Nephron (organoid): ENCODE measurements around the gene NFAM1.

Source experiments
- H3K27ac Mint-ChIP-seq, 3 experiments: 2 replicates each; pipeline ENCODE4 v1.8.0; 2020; ENCODE audit warnings: mixed read lengths in 3 of 3, mild to moderate bottlenecking in 2 of 3, moderate library complexity in 1 of 3
- H3K27me3 Mint-ChIP-seq: 2 replicates; pipeline ENCODE4 v1.8.0; 2021; ENCODE audit warnings: low read depth, mild to moderate bottlenecking, moderate library complexity, mixed read lengths
- H3K36me3 Mint-ChIP-seq: 2 replicates; pipeline ENCODE4 v1.8.0; 2020; ENCODE audit warnings: low read depth, mixed read lengths
- H3K4me1 Mint-ChIP-seq: 2 replicates; pipeline ENCODE4 v1.8.0; 2020; ENCODE audit warnings: mixed read lengths
- H3K4me3 Mint-ChIP-seq, 3 experiments: 2 replicates each; pipeline ENCODE4 v1.8.0; 2020; ENCODE audit warnings: mild to moderate bottlenecking in 3 of 3, mixed read lengths in 3 of 3, moderate library complexity in 2 of 3
- H3K9me3 Mint-ChIP-seq: 2 replicates; pipeline ENCODE4 v1.8.0; 2020; ENCODE audit warnings: mixed read lengths
- TF ChIP-seq, protein P1 (sequence below), 3 experiments: fragments of 200-600 bp; sonication (generic); IDR thresholded peaks; one replicate each; pipeline ENCODE4 v1.5.0; 2021; ENCODE audit warnings: antibody characterized with exemption in 3 of 3; ENCODE audit not compliant: unreplicated experiment in 3 of 3

NFAM1 gene

GRCh38 chr22:42428025-42428424 is 4.2 kb downstream of the NFAM1 start:
- Mint-ChIP-seq H3K27me3 (peaks cover 39% of the 10 kb centered on the region), H3K36me3 (no peaks in the 10 kb centered on the region), H3K9me3 (no peaks in the 10 kb centered on the region), H3K4me1 (peaks cover 41% of the 10 kb centered on the region), H3K27ac (peak overlapping the region in 2 of 3 experiments; percentile 5 to 21), H3K4me3 (no peak overlapping the region)
- TF ChIP-seq, protein P1, sequence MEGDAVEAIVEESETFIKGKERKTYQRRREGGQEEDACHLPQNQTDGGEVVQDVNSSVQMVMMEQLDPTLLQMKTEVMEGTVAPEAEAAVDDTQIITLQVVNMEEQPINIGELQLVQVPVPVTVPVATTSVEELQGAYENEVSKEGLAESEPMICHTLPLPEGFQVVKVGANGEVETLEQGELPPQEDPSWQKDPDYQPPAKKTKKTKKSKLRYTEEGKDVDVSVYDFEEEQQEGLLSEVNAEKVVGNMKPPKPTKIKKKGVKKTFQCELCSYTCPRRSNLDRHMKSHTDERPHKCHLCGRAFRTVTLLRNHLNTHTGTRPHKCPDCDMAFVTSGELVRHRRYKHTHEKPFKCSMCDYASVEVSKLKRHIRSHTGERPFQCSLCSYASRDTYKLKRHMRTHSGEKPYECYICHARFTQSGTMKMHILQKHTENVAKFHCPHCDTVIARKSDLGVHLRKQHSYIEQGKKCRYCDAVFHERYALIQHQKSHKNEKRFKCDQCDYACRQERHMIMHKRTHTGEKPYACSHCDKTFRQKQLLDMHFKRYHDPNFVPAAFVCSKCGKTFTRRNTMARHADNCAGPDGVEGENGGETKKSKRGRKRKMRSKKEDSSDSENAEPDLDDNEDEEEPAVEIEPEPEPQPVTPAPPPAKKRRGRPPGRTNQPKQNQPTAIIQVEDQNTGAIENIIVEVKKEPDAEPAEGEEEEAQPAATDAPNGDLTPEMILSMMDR (IDR thresholded peaks at IDR 0.05; ENCODE audit: unreplicated experiment in 3 of 3) = no peak

DNA sequence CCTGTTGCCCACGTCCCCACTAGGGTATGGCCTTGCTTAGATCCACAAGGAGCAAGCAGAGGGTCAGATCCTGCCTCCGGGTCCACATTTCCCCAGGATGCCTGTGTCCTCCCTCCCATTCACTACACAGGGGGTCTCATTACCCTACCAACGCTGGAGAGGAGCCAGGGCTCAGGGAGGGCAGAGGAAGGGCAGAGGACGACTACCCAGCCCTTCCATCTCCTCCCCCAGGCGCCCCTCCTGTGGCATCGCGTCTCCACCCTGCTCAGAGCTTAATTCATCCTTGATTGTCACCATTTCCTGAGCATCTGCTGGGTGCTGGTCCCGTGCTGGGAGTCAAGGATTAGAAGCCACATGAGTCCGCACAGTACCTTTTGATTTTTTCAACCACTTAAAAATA is 5.0 kb downstream of the NFAM1 start:
- no peak overlapping the region for H3K4me3 Mint-ChIP-seq
- no peaks in the 10 kb centered on the region for H3K9me3 Mint-ChIP-seq
- H3K4me1 Mint-ChIP-seq = peaks cover 33% of the 10 kb centered on the region
- H3K27me3 Mint-ChIP-seq = peaks cover 31% of the 10 kb centered on the region
- H3K36me3 Mint-ChIP-seq = no peaks in the 10 kb centered on the region
- TF ChIP-seq, protein P1 (IDR thresholded peaks at IDR 0.05; ENCODE audit: unreplicated experiment in 3 of 3) = no peak
- H3K27ac Mint-ChIP-seq = peak overlapping the region in 2 of 3 experiments; percentile 5 to 21

- H3K9me3 Mint-ChIP-seq = no peaks in the 10 kb centered on the region
- TF ChIP-seq, protein P1 (IDR thresholded peaks at IDR 0.05; ENCODE audit: unreplicated experiment in 3 of 3) = no peak
- no peak overlapping the region for H3K4me3 Mint-ChIP-seq
- no peak overlapping the region for H3K27ac Mint-ChIP-seq
- H3K27me3 Mint-ChIP-seq = peaks cover 25% of the 10 kb centered on the region
- H3K4me1 Mint-ChIP-seq = peaks cover 32% of the 10 kb centered on the region
- no peaks in the 10 kb centered on the region for H3K36me3 Mint-ChIP-seq
These were observed 6.2 kb downstream of the NFAM1 start for GRCh38 chr22:42425989-42426355.

- Mint-ChIP-seq H3K4me3 (no peak overlapping the region), H3K27ac (peak overlapping the region in 2 of 3 experiments; percentile 68 to 81), H3K9me3 (no peaks in the 10 kb centered on the region), H3K4me1 (peaks cover 31% of the 10 kb centered on the region), H3K36me3 (no peaks in the 10 kb centered on the region), H3K27me3 (peaks cover 24% of the 10 kb centered on the region)
- TF ChIP-seq, protein P1 (IDR thresholded peaks at IDR 0.05; ENCODE audit: unreplicated experiment in 3 of 3) = no peak
These were observed 6.7 kb downstream of the NFAM1 start for GRCh38 chr22:42425337-42425988.

- TF ChIP-seq, protein P1 (IDR thresholded peaks at IDR 0.05; ENCODE audit: unreplicated experiment in 3 of 3) = no peak
- Mint-ChIP-seq H3K4me3 (peak overlapping the region in 2 of 3 experiments; percentile 51 to 60), H3K4me1 (peaks cover 58% of the 10 kb centered on the region), H3K27ac (peak overlapping the region; percentile 65 to 76 (median 69)), H3K9me3 (no peaks in the 10 kb centered on the region), H3K36me3 (no peaks in the 10 kb centered on the region), H3K27me3 (peaks cover 17% of the 10 kb centered on the region)
These were observed 12.8 kb downstream of the NFAM1 start for GRCh38 chr22:42419243-42419881.
